ENCODE measurements around the gene DCUN1D2.

DCUN1D2 gene

DNA sequence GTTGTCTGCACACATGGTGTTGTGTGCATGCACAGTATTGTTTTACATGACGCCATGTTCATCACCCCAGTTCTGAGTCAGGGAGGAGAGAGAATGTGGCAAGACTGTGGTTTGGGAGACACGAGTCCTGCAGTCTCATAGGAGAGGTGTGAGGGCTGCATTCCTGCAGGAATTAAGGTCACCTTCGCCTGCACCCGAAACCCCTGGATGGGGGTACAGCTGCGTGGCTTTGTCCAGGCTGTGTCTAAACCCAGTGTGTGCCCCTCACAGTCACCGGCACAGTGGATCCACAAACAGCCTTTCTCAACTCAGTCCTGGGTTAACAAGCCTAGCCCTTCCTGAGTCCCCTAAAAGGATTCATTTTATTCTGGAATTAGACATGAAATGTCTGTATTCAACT lies 42.9 kb downstream of the DCUN1D2 start:
- H3K4me3 ChIP-seq (replicated peaks; ENCODE audit: low read depth, low read length), result no peak overlapping the region
- TF ChIP-seq, protein P1, sequence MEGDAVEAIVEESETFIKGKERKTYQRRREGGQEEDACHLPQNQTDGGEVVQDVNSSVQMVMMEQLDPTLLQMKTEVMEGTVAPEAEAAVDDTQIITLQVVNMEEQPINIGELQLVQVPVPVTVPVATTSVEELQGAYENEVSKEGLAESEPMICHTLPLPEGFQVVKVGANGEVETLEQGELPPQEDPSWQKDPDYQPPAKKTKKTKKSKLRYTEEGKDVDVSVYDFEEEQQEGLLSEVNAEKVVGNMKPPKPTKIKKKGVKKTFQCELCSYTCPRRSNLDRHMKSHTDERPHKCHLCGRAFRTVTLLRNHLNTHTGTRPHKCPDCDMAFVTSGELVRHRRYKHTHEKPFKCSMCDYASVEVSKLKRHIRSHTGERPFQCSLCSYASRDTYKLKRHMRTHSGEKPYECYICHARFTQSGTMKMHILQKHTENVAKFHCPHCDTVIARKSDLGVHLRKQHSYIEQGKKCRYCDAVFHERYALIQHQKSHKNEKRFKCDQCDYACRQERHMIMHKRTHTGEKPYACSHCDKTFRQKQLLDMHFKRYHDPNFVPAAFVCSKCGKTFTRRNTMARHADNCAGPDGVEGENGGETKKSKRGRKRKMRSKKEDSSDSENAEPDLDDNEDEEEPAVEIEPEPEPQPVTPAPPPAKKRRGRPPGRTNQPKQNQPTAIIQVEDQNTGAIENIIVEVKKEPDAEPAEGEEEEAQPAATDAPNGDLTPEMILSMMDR (IDR thresholded peaks at IDR 0.05; ENCODE audit: low read length, missing control alignments), result no peak
- no peak for DNase-seq (ENCODE audit: low read depth)

DNA sequence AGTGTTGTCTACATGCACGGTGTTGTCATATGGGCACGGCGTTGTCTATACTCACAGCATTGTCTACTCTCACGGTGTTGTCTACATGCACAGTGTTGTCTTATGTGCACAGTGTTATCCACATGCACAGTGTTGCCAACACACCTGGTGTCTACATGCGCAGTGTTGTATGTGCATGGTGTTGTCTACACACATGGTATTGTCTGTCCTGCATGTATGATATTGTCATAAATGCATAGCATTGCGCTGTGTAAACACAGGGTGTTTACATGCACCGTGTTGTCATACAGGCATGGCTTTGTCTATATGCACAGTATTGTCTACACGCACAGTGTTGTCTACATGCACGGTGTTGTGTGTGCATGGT lies 44.0 kb downstream of the DCUN1D2 start:
- no peak for DNase-seq (ENCODE audit: low read depth)
- TF ChIP-seq, protein P1 (IDR thresholded peaks at IDR 0.05; ENCODE audit: low read length, missing control alignments), result no peak

DNA sequence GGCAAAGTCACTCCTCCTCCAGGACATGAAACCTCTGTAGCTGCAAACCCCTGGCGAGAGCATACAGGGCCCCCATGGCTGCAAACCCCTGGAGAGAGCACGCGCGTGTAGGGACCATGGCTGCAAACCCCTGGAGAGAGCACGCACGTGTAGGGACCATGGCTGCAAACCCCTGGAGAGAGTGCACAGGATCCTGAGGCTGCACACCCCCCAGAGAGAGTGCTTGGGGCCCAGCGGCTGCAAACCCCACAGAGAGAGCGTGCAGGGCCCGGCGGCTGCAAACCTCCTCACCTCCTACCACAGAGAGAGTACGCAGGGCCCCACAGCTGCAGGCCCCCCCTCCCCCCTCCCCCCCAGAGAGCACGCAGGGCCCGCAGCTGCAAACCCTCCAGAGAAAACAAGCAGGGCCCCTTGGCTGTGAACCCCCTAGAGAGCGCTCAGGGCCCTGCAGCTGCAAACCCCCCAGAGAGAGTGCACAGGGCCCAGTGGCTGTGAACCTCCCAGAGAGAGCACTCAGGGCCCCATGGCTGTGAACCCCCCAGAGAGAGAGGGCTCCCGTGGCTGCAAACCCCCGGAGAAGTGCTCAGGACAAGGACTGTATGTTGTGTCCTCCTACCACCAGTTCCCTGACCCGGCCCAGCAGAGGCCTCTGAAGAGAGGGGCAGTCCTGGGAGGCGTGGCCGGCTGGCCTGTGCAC lies 44.6 kb downstream of the DCUN1D2 start:
- no peak overlapping the region for H3K4me3 ChIP-seq (replicated peaks; ENCODE audit: low read depth, low read length)
- no peak for DNase-seq (ENCODE audit: low read depth)
- TF ChIP-seq, protein P1 (IDR thresholded peaks at IDR 0.05; ENCODE audit: low read length, missing control alignments), result no peak

More for the DNA sequence above, 44.0 kb downstream of the DCUN1D2 start:
- no peak overlapping the region for H3K4me3 ChIP-seq (replicated peaks; ENCODE audit: low read depth, low read length)

DNA sequence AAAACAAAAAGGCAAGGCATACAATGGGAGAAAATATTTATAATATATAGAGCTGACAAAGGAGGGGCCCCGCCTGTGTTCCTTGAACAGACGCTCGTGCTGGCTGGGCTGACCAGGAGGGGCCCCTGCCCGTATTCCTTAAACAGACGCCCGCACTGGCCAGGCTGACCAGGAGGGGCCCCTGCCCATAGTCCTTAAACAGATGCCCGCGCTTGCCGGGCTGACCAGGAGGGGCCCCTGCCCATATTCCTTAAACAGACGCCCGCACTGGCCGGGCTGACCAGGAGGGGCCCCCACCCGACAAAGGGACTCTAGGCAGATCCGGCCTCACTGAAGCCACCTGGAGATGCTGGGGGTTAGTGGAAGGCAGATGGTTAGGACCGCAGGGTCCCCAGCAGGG lies 46.5 kb downstream of the DCUN1D2 start:
- TF ChIP-seq, protein P1 (IDR thresholded peaks at IDR 0.05; ENCODE audit: low read length, missing control alignments), result no peak
- DNase-seq (ENCODE audit: low read depth), result no peak
- H3K4me3 ChIP-seq (replicated peaks; ENCODE audit: low read depth, low read length), result no peak overlapping the region

DNA sequence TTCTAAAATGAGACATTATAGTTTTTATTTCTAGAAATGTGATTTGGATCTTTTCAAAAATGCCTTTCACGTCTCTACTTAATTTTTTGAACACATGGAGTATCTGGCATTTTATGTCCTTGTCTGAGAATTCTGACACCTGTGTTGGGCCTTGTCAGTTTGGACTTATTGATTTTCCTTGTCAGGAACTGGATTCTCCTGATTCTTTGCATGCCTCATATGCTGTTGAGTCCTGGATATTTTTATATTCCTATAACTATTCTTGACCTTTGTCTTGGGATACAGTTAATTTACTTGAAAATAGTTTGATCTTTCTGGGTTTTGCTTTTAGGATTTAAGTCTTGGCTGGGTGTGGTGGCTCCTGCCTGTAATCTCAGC lies 47.5 kb downstream of the DCUN1D2 start:
- H3K4me3 ChIP-seq (replicated peaks; ENCODE audit: low read depth, low read length), result no peak overlapping the region
- TF ChIP-seq, protein P1 (IDR thresholded peaks at IDR 0.05; ENCODE audit: low read length, missing control alignments), result no peak
- no peak for DNase-seq (ENCODE audit: low read depth)

DNA sequence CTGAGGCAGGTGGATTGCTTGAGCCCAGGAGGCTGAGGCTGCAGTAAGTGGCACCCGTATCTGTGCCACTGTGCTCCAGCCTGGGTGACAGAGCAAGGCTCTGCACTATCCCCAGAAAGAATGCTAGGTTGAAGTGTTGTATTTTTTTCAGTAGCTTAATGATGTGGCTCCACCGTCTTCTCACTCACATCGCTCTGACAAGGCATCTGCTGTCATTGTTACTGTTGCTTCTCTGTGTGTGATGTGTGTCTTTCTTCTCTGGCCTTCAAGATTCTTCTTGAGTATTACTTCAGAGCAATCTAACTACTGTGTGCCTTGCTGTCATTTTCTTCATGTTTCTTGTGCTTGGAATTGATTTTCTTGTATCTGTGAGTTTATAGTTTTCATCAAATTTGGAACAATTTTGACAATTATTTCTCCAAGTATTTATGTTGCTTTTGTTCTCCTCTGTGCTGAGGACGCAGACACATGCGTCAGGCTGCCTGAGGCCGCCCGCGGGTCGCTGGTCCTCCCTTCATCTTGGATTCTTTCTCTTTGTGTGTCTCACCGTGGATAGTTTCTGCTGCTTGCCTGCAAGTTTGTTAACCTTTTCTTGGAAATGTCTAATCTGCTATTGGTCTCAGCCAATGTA lies 48.0 kb downstream of the DCUN1D2 start:
- no peak overlapping the region for H3K4me3 ChIP-seq (replicated peaks; ENCODE audit: low read depth, low read length)
- TF ChIP-seq, protein P1 (IDR thresholded peaks at IDR 0.05; ENCODE audit: low read length, missing control alignments), result no peak
- DNase-seq (ENCODE audit: low read depth), result no peak

DNA sequence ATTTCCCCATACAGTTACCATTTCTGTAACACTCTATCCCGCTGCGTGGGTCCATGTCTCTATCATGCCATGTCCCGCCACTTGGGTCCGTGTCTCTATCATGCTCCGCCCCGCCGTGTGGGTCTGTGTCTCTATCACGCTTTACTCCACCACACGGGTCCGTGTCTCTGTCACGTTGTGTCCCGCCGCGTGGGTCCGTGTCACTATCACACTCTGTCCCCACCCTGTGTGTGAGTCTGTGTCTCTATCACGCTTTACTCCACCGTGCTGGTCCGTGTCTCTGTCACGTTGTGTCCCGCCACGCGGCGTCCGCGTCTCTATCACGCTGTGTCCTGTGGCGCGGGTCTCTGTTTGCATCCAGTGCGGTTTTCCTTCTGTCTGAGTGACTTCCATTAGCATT lies 48.9 kb downstream of the DCUN1D2 start:
- no peak for DNase-seq (ENCODE audit: low read depth)
- no peak overlapping the region for H3K4me3 ChIP-seq (replicated peaks; ENCODE audit: low read depth, low read length)
- TF ChIP-seq, protein P1 (IDR thresholded peaks at IDR 0.05; ENCODE audit: low read length, missing control alignments), result no peak

Measured in fibroblast of pulmonary artery (primary cell).